HG03196 (cell line): ENCODE measurements around the gene TSC22D3.
"Not testable (repeated sequence)": the region's sequence is repeated elsewhere in the genome, so short reads cannot be mapped to it uniquely, and the experiment has no call there.

Experiments used
- ATAC-seq: cut with Tn5 transposase; IDR thresholded peaks from one replicate; pipeline ENCODE4 v1.9.1; 2021; ENCODE audit not compliant: unreplicated experiment

The TSC22D3 gene

GRCh38 chrX:107712231-107713202 lies 63.1 kb downstream of the TSC22D3 start:
- no peak for ATAC-seq

GRCh38 chrX:107711521-107712181 lies 63.9 kb downstream of the TSC22D3 start:
- no peak for ATAC-seq

GRCh38 chrX:107710617-107711391 lies 64.8 kb downstream of the TSC22D3 start:
- peak; percentile 81 for ATAC-seq

GRCh38 chrX:107709266-107709806 lies 66.3 kb downstream of the TSC22D3 start:
- no peak for ATAC-seq

- ATAC-seq: no peak
These were observed 66.8 kb downstream of the TSC22D3 start for GRCh38 chrX:107708762-107709161.

- ATAC-seq: no peak
These were observed 67.7 kb downstream of the TSC22D3 start for GRCh38 chrX:107707866-107708265.

GRCh38 chrX:107706309-107706708 lies 69.3 kb downstream of the TSC22D3 start:
- no peak for ATAC-seq

GRCh38 chrX:107704587-107704986 lies 71.0 kb downstream of the TSC22D3 start:
- ATAC-seq: no peak

GRCh38 chrX:107704181-107704580 lies 71.4 kb downstream of the TSC22D3 start:
- ATAC-seq: no peak

GRCh38 chrX:107701493-107702121 lies 74.0 kb downstream of the TSC22D3 start:
- ATAC-seq: peak; percentile 85

GRCh38 chrX:107700790-107701189 lies 74.8 kb downstream of the TSC22D3 start:
- no peak for ATAC-seq

- ATAC-seq: no peak
These were observed 75.2 kb downstream of the TSC22D3 start for GRCh38 chrX:107700317-107700774.

- ATAC-seq: no peak
These were observed 76.0 kb downstream of the TSC22D3 start for GRCh38 chrX:107699616-107700015.

GRCh38 chrX:107691024-107691448 lies 84.6 kb downstream of the TSC22D3 start:
- ATAC-seq: no peak

GRCh38 chrX:107687445-107687844 lies 88.1 kb downstream of the TSC22D3 start:
- no peak for ATAC-seq

- ATAC-seq: no peak
These were observed 88.8 kb downstream of the TSC22D3 start for GRCh38 chrX:107686792-107687191.

- no peak for ATAC-seq
These were observed 89.6 kb downstream of the TSC22D3 start for GRCh38 chrX:107686026-107686425.

- not testable (repeated sequence) for ATAC-seq
These were observed 90.0 kb downstream of the TSC22D3 start for GRCh38 chrX:107685586-107685985.

- peak; percentile 87 for ATAC-seq
These were observed 90.6 kb downstream of the TSC22D3 start for GRCh38 chrX:107684956-107685385.

GRCh38 chrX:107683931-107684330 lies 91.7 kb downstream of the TSC22D3 start:
- no peak for ATAC-seq
